ENCODE results near the gene TAF5. TPM values are rescaled to one million over a fixed set of nuclear protein-coding genes. Genes with fewer than 3 reads are reported as not detected.
"Not testable (repeated sequence)": the region's sequence is repeated elsewhere in the genome, so short reads cannot be mapped to it uniquely, and the experiment has no call there.

The TAF5 gene
- total and polyA plus RNA-seq, 5 donors from 2014 or later, result 3.2 to 9.4 (median 3.8) TPM

- Histone ChIP-seq H3K4me3 (ENCODE audit: low read depth, low read length) (no peak overlapping the region), H3K27ac (ENCODE audit: insufficient read depth, low read length, poor library complexity, severe bottlenecking) (no peak overlapping the region), H3K27me3 (ENCODE audit: control insufficient read depth, insufficient read depth, low read length) (no peaks in the 10 kb centered on the region), H3K9me3 (ENCODE audit: control insufficient read depth in 2 of 2, low read length in 2 of 2) (no peaks in the 10 kb centered on the region), H3K36me3 (ENCODE audit: control insufficient read depth, insufficient read depth, low read length) (no peaks in the 10 kb centered on the region), H3K4me1 (ENCODE audit: control insufficient read depth, insufficient read depth, low read length, poor library complexity, severe bottlenecking) (peaks cover 10% of the 10 kb centered on the region)
- H3K36me3 Mint-ChIP-seq, result no peaks in the 10 kb centered on the region
- H3K4me3 Mint-ChIP-seq, result peak overlapping the region in 1 of 4 donors; percentile 15
- no peak for DNase-seq
- ATAC-seq (ENCODE audit: low read depth in 2 of 2), result no peak
- peaks cover 4 to 15% (median 7%) of the 10 kb centered on the region in 4 donors for H3K4me1 Mint-ChIP-seq
- no peak overlapping the region for H3K27ac Mint-ChIP-seq
- no peaks in the 10 kb centered on the region for H3K9me3 Mint-ChIP-seq
- peaks cover 5% of the 10 kb centered on the region for H3K27me3 Mint-ChIP-seq
These were observed 14.5 kb upstream of the TAF5 start for GRCh38 chr10:103353281-103353680.

DNA sequence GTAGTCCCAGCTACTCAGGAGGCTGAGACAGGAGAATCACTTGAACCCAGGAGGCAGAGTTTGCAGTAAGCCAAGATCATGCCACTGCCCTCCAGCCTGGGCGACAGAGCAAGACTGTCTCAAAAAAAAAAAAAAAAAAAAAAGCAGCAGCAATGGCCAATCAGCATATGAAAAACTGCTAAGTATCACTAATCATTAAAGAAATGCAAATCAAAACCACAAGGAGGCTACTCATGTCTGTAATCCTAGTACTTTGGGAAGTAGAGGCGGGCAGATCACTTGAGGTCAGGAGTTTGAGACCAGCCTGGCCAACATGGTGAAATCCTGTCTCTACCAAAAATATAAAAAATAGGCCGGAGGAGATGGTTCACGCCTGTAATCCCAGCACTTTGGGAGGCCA lies 13.2 kb upstream of the TAF5 start:
- not testable (repeated sequence) for H3K36me3 ChIP-seq (ENCODE audit: control insufficient read depth, insufficient read depth, low read length); ATAC-seq (ENCODE audit: low read depth in 2 of 2); H3K4me3 ChIP-seq (ENCODE audit: low read depth, low read length); H3K4me3 Mint-ChIP-seq; H3K27ac ChIP-seq (ENCODE audit: insufficient read depth, low read length, poor library complexity, severe bottlenecking); H3K9me3 ChIP-seq (ENCODE audit: control insufficient read depth in 2 of 2, low read length in 2 of 2); H3K27me3 Mint-ChIP-seq; H3K9me3 Mint-ChIP-seq; H3K27ac Mint-ChIP-seq; H3K36me3 Mint-ChIP-seq; H3K27me3 ChIP-seq (ENCODE audit: control insufficient read depth, insufficient read depth, low read length); DNase-seq
- H3K4me1 ChIP-seq (ENCODE audit: control insufficient read depth, insufficient read depth, low read length, poor library complexity, severe bottlenecking), result peaks cover 10% of the 10 kb centered on the region
- H3K4me1 Mint-ChIP-seq, result peaks cover 2 to 10% (median 5%) of the 10 kb centered on the region in 4 donors

- Histone ChIP-seq H3K9me3 (ENCODE audit: control insufficient read depth in 2 of 2, low read length in 2 of 2) (no peaks in the 10 kb centered on the region), H3K27me3 (ENCODE audit: control insufficient read depth, insufficient read depth, low read length) (no peaks in the 10 kb centered on the region), H3K36me3 (ENCODE audit: control insufficient read depth, insufficient read depth, low read length) (no peaks in the 10 kb centered on the region), H3K4me3 (ENCODE audit: low read depth, low read length) (no peak overlapping the region), H3K27ac (ENCODE audit: insufficient read depth, low read length, poor library complexity, severe bottlenecking) (no peak overlapping the region), H3K4me1 (ENCODE audit: control insufficient read depth, insufficient read depth, low read length, poor library complexity, severe bottlenecking) (no peaks in the 10 kb centered on the region)
- no peak for ATAC-seq (ENCODE audit: low read depth in 2 of 2)
- H3K27ac Mint-ChIP-seq, result no peak overlapping the region
- H3K9me3 Mint-ChIP-seq, result no peaks in the 10 kb centered on the region
- H3K27me3 Mint-ChIP-seq, result peaks cover 7% of the 10 kb centered on the region
- no peak for DNase-seq
- H3K36me3 Mint-ChIP-seq, result no peaks in the 10 kb centered on the region
- H3K4me3 Mint-ChIP-seq, result no peak overlapping the region
- peaks cover 0 to 5% (median 4%) of the 10 kb centered on the region in 4 donors for H3K4me1 Mint-ChIP-seq
These were observed 11.7 kb upstream of the TAF5 start for GRCh38 chr10:103355906-103356599.

- not testable (repeated sequence) for H3K9me3 ChIP-seq (ENCODE audit: control insufficient read depth in 2 of 2, low read length in 2 of 2); H3K36me3 ChIP-seq (ENCODE audit: control insufficient read depth, insufficient read depth, low read length); ATAC-seq (ENCODE audit: low read depth in 2 of 2); H3K27ac ChIP-seq (ENCODE audit: insufficient read depth, low read length, poor library complexity, severe bottlenecking); H3K9me3 Mint-ChIP-seq; H3K4me3 ChIP-seq (ENCODE audit: low read depth, low read length); H3K27me3 Mint-ChIP-seq; H3K4me1 Mint-ChIP-seq; H3K27ac Mint-ChIP-seq; H3K4me3 Mint-ChIP-seq; H3K27me3 ChIP-seq (ENCODE audit: control insufficient read depth, insufficient read depth, low read length); H3K36me3 Mint-ChIP-seq; H3K4me1 ChIP-seq (ENCODE audit: control insufficient read depth, insufficient read depth, low read length, poor library complexity, severe bottlenecking); DNase-seq
These were observed 8.3 kb upstream of the TAF5 start for GRCh38 chr10:103359493-103359892.

- not testable (repeated sequence) for DNase-seq; H3K27ac Mint-ChIP-seq; H3K27ac ChIP-seq (ENCODE audit: insufficient read depth, low read length, poor library complexity, severe bottlenecking); H3K36me3 ChIP-seq (ENCODE audit: control insufficient read depth, insufficient read depth, low read length); H3K9me3 ChIP-seq (ENCODE audit: control insufficient read depth in 2 of 2, low read length in 2 of 2); H3K4me3 Mint-ChIP-seq; H3K9me3 Mint-ChIP-seq; H3K4me1 ChIP-seq (ENCODE audit: control insufficient read depth, insufficient read depth, low read length, poor library complexity, severe bottlenecking); ATAC-seq (ENCODE audit: low read depth in 2 of 2); H3K27me3 Mint-ChIP-seq; H3K36me3 Mint-ChIP-seq; H3K27me3 ChIP-seq (ENCODE audit: control insufficient read depth, insufficient read depth, low read length); H3K4me1 Mint-ChIP-seq; H3K4me3 ChIP-seq (ENCODE audit: low read depth, low read length)
These were observed 7.0 kb upstream of the TAF5 start for GRCh38 chr10:103360791-103361190.

DNA sequence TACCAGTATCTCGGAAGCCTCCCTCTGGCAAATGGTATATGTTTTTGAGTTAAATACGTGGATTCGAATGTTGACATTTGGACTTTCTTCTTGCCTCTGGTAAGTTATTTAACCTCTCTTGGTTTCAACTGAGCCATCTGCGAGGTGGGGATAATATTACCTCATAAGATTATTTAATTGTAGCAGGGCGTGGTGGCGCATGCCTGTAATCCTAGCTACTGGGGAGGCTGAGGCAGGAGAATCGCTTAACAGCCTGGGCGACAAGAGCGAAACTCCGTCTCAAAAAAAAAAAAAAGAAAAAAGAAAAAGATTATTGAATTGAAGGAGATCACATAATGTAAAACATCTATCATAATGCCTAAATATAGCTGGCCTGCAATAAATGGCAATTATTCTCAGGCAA lies 396 bp upstream of the TAF5 start:
- Mint-ChIP-seq H3K9me3 (peaks cover 0 to 2% (median 0%) of the 10 kb centered on the region in 7 donors), H3K27me3 (no peaks in the 10 kb centered on the region), H3K4me3 (peak overlapping the region; percentile 97 to 100 (median 98)), H3K27ac (peak overlapping the region; percentile 91 to 95 (median 92)), H3K4me1 (peaks cover 6 to 33% (median 22%) of the 10 kb centered on the region in 4 donors), H3K36me3 (peaks cover 3% of the 10 kb centered on the region)
- DNase-seq, result peak in 1 of 3 donors; percentile 5
- ATAC-seq (ENCODE audit: low read depth in 2 of 2), result no peak
- Histone ChIP-seq H3K36me3 (ENCODE audit: control insufficient read depth, insufficient read depth, low read length) (no peaks in the 10 kb centered on the region), H3K4me3 (ENCODE audit: low read depth, low read length) (peak overlapping the region; percentile 99), H3K27ac (ENCODE audit: insufficient read depth, low read length, poor library complexity, severe bottlenecking) (peak overlapping the region; percentile 87), H3K9me3 (ENCODE audit: control insufficient read depth in 2 of 2, low read length in 2 of 2) (no peaks in the 10 kb centered on the region), H3K27me3 (ENCODE audit: control insufficient read depth, insufficient read depth, low read length) (no peaks in the 10 kb centered on the region), H3K4me1 (ENCODE audit: control insufficient read depth, insufficient read depth, low read length, poor library complexity, severe bottlenecking) (peaks cover 27% of the 10 kb centered on the region)

- H3K4me3 ChIP-seq (ENCODE audit: low read depth, low read length), result no peak overlapping the region
- H3K27me3 ChIP-seq (ENCODE audit: control insufficient read depth, insufficient read depth, low read length), result no peaks in the 10 kb centered on the region
- H3K36me3 Mint-ChIP-seq, result peaks cover 31% of the 10 kb centered on the region
- peak overlapping the region in 2 of 4 donors; percentile 40 to 66 for H3K4me3 Mint-ChIP-seq
- H3K27ac Mint-ChIP-seq, result peak overlapping the region in 1 of 3 donors; percentile 88
- DNase-seq (peak in 1 of 3 donors; percentile 15), ATAC-seq (ENCODE audit: low read depth in 2 of 2) (no peak)
- H3K27ac ChIP-seq (ENCODE audit: insufficient read depth, low read length, poor library complexity, severe bottlenecking), result no peak overlapping the region
- no peaks in the 10 kb centered on the region for H3K9me3 Mint-ChIP-seq
- no peaks in the 10 kb centered on the region for H3K9me3 ChIP-seq (ENCODE audit: control insufficient read depth in 2 of 2, low read length in 2 of 2)
- H3K36me3 ChIP-seq (ENCODE audit: control insufficient read depth, insufficient read depth, low read length), result peaks cover 43% of the 10 kb centered on the region
- H3K4me1 ChIP-seq (ENCODE audit: control insufficient read depth, insufficient read depth, low read length, poor library complexity, severe bottlenecking), result peaks cover 23% of the 10 kb centered on the region
- peaks cover 16 to 40% (median 26%) of the 10 kb centered on the region in 4 donors for H3K4me1 Mint-ChIP-seq
- H3K27me3 Mint-ChIP-seq, result no peaks in the 10 kb centered on the region
These were observed 5.8 kb downstream of the TAF5 start for GRCh38 chr10:103373544-103373943.

GRCh38 chr10:103374263-103374662 lies 6.5 kb downstream of the TAF5 start:
- H3K9me3 ChIP-seq (ENCODE audit: control insufficient read depth in 2 of 2, low read length in 2 of 2), result no peaks in the 10 kb centered on the region
- no peaks in the 10 kb centered on the region for H3K27me3 ChIP-seq (ENCODE audit: control insufficient read depth, insufficient read depth, low read length)
- DNase-seq, result peak in 1 of 3 donors; percentile 24
- Mint-ChIP-seq H3K27ac (peak overlapping the region in 1 of 3 donors; percentile 26), H3K4me3 (no peak overlapping the region), H3K36me3 (peaks cover 33% of the 10 kb centered on the region), H3K27me3 (no peaks in the 10 kb centered on the region), H3K9me3 (no peaks in the 10 kb centered on the region), H3K4me1 (peaks cover 14 to 35% (median 24%) of the 10 kb centered on the region in 4 donors)
- peaks cover 17% of the 10 kb centered on the region for H3K4me1 ChIP-seq (ENCODE audit: control insufficient read depth, insufficient read depth, low read length, poor library complexity, severe bottlenecking)
- no peak overlapping the region for H3K27ac ChIP-seq (ENCODE audit: insufficient read depth, low read length, poor library complexity, severe bottlenecking)
- H3K4me3 ChIP-seq (ENCODE audit: low read depth, low read length), result no peak overlapping the region
- H3K36me3 ChIP-seq (ENCODE audit: control insufficient read depth, insufficient read depth, low read length), result peaks cover 50% of the 10 kb centered on the region
- ATAC-seq (ENCODE audit: low read depth in 2 of 2), result no peak
